ENCODE measurements around the gene YWHAG. TPM values are rescaled to one million over a fixed set of nuclear protein-coding genes. Genes with fewer than 3 reads are reported as not detected.

The YWHAG gene
- total and polyA plus RNA-seq, 2 experiments from 2014 or later = 82.2 to 179 TPM

DNA sequence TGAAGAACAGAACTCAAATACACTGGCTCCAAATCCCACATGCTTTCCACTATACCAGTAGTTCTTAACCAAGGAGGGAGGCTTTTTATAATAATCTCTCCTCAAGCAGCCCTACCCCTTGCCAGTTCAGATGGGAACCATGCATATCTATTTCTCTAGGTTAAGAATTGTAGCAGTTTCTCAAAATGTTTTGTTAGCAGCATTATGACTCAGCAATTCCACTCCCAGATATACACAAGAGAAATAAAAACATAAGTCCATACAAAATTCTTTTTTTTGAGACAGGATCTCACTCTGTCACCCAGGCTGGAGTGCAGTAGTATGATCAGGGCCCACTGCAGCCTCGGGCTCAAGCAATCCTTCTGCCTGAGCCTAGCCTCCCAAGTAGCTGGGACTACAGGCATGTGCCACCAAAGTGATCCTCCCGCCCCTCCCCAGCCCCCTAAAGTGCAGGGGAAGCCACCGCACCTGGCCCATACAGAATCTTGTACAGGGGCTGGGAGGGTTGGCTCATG, 18.1 kb downstream of the YWHAG start:
- Histone ChIP-seq H3K4me1 (ENCODE audit: insufficient read depth) (peaks cover 11% of the 10 kb centered on the region), H4K20me1 (replicated peaks; ENCODE audit: insufficient read depth) (peaks cover 96% of the 10 kb centered on the region), H3K27me3 (ENCODE audit: insufficient read depth) (no peaks in the 10 kb centered on the region), H3K27ac (ENCODE audit: low read depth) (peak overlapping the region; percentile 39), H3F3A (replicated peaks; ENCODE audit: low read depth) (peaks cover 3% of the 10 kb centered on the region), H3K4me2 (no peak overlapping the region), H3K4me3 (no peak overlapping the region), H3K36me3 (ENCODE audit: insufficient read depth) (peaks cover 32% of the 10 kb centered on the region), H3K9me2 (ENCODE audit: insufficient read depth) (no peaks in the 10 kb centered on the region), H3K79me2 (replicated peaks; ENCODE audit: insufficient read depth) (peaks cover 100% of the 10 kb centered on the region), H2AFZ (no peak overlapping the region)
- ATAC-seq (no peak), DNase-seq (ENCODE audit: low spot score) (no peak)
- Mint-ChIP-seq H3K27me3 (ENCODE audit: insufficient read depth, low read depth, poor library complexity) (peaks cover 9% of the 10 kb centered on the region), H3K27ac (peak overlapping the region; percentile 89), H3K4me1 (peaks cover 54% of the 10 kb centered on the region), H3K9me3 (no peaks in the 10 kb centered on the region), H3K36me3 (ENCODE audit: low read depth) (peaks cover 88% of the 10 kb centered on the region), H3K4me3 (no peak overlapping the region)
- TF ChIP-seq POLR2AphosphoS5 (IDR thresholded peaks at IDR 0.05; ENCODE audit: low read depth) (no peak), ZNF114 (CRISPR knock-in tag; IDR thresholded peaks at IDR 0.05) (no peak), CREB1 (CRISPR knock-in tag; IDR thresholded peaks at IDR 0.05; ENCODE audit: low read depth) (no peak), EZH2phosphoT487 (IDR thresholded peaks at IDR 0.05; ENCODE audit: unreplicated experiment) (no peak), NANOG (IDR thresholded peaks at IDR 0.05; ENCODE audit: borderline replicate concordance) (no peak), ZNF331 (CRISPR knock-in tag; IDR thresholded peaks at IDR 0.05; ENCODE audit: low read depth) (no peak), ZNF462 (CRISPR knock-in tag; IDR thresholded peaks at IDR 0.05) (no peak), STAT1 (IDR thresholded peaks at IDR 0.05; ENCODE audit: unreplicated experiment) (no peak)
- TF ChIP-seq, protein P1, sequence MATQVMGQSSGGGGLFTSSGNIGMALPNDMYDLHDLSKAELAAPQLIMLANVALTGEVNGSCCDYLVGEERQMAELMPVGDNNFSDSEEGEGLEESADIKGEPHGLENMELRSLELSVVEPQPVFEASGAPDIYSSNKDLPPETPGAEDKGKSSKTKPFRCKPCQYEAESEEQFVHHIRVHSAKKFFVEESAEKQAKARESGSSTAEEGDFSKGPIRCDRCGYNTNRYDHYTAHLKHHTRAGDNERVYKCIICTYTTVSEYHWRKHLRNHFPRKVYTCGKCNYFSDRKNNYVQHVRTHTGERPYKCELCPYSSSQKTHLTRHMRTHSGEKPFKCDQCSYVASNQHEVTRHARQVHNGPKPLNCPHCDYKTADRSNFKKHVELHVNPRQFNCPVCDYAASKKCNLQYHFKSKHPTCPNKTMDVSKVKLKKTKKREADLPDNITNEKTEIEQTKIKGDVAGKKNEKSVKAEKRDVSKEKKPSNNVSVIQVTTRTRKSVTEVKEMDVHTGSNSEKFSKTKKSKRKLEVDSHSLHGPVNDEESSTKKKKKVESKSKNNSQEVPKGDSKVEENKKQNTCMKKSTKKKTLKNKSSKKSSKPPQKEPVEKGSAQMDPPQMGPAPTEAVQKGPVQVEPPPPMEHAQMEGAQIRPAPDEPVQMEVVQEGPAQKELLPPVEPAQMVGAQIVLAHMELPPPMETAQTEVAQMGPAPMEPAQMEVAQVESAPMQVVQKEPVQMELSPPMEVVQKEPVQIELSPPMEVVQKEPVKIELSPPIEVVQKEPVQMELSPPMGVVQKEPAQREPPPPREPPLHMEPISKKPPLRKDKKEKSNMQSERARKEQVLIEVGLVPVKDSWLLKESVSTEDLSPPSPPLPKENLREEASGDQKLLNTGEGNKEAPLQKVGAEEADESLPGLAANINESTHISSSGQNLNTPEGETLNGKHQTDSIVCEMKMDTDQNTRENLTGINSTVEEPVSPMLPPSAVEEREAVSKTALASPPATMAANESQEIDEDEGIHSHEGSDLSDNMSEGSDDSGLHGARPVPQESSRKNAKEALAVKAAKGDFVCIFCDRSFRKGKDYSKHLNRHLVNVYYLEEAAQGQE (IDR thresholded peaks at IDR 0.05; ENCODE audit: unreplicated experiment) = no peak
